Loucy (cell line): ENCODE results near the gene ADCY7.

Experiments used
- H2AFZ ChIP-seq: fragments of 200-600 bp; sonication (generic); 2 replicates; pipeline ENCODE4 v1.6.0; 2016; ENCODE audit warnings: antibody characterized with exemption, mild to moderate bottlenecking, low read length, moderate library complexity
- H3F3A ChIP-seq: fragments of 200-600 bp; 2 replicates; pipeline ENCODE4 v1.6.0; 2016; ENCODE audit warnings: antibody characterized with exemption, low read depth, mild to moderate bottlenecking
- H3K27me3 ChIP-seq: fragments of 200-600 bp; sonication (generic); 2 replicates; pipeline ENCODE4 v1.6.1; 2014; ENCODE audit warnings: low read length, mild to moderate bottlenecking; ENCODE audit not compliant: insufficient read depth, poor library complexity, severe bottlenecking
- H3K36me3 ChIP-seq: fragments of 200-600 bp; sonication (generic); 2 replicates; pipeline ENCODE4 v1.6.1; 2016; ENCODE audit warnings: low read length; ENCODE audit not compliant: insufficient read depth
- H3K4me1 ChIP-seq: fragments of 200-600 bp; sonication (generic); 2 replicates; pipeline ENCODE4 v1.5.1; 2014; ENCODE audit warnings: low read length, mild to moderate bottlenecking; ENCODE audit not compliant: insufficient read depth, poor library complexity, severe bottlenecking
- H3K4me2 ChIP-seq: fragments of 200-600 bp; sonication (generic); 2 replicates; pipeline ENCODE4 v1.6.0; 2014; ENCODE audit warnings: antibody characterized with exemption, low read length, low read depth, mild to moderate bottlenecking; ENCODE audit not compliant: poor library complexity, severe bottlenecking
- H3K4me3 ChIP-seq: fragments of 200-600 bp; sonication (generic); 2 replicates; pipeline ENCODE4 v1.5.1; 2014; ENCODE audit warnings: low read length, mild to moderate bottlenecking, mixed read lengths; ENCODE audit not compliant: poor library complexity, severe bottlenecking
- H3K79me2 ChIP-seq: fragments of 200-600 bp; sonication (generic); 2 replicates; pipeline ENCODE4 v1.6.1; 2014; ENCODE audit warnings: low read length; ENCODE audit not compliant: insufficient read depth
- H3K9ac ChIP-seq: fragments of 200-600 bp; sonication (generic); 2 replicates; pipeline ENCODE4 v1.6.0; 2014; ENCODE audit warnings: mild to moderate bottlenecking, low read depth, low read length, moderate library complexity; ENCODE audit not compliant: poor library complexity, severe bottlenecking
- H3K9me2 ChIP-seq: fragments of 200-600 bp; sonication (generic); replicated peaks from 2 replicates; pipeline ENCODE4 v1.6.1; 2016; ENCODE audit warnings: low read depth, low read length, mixed read lengths
- H3K9me3 ChIP-seq: fragments of 200-600 bp; sonication (generic); 2 replicates; pipeline ENCODE4 v1.6.1; 2014; ENCODE audit warnings: mild to moderate bottlenecking, antibody characterized with exemption, low read length, low read depth; ENCODE audit not compliant: insufficient read depth
- H4K20me1 ChIP-seq: fragments of 200-600 bp; sonication (generic); 2 replicates; pipeline ENCODE4 v1.6.0; 2014; ENCODE audit warnings: antibody characterized with exemption, low read length, mild to moderate bottlenecking; ENCODE audit not compliant: insufficient read depth, poor library complexity, severe bottlenecking
- CTCF ChIP-seq: fragments of 200-600 bp; sonication (generic); conservative IDR thresholded peaks from 2 replicates; pipeline ENCODE4 v1.5.1; 2014; ENCODE audit warnings: mild to moderate bottlenecking, antibody characterized with exemption, low read length
- EZH2phosphoT487 ChIP-seq: fragments of 200-600 bp; IDR thresholded peaks from 2 replicates; pipeline ENCODE4 v1.6.1; 2018; ENCODE audit warnings: antibody characterized with exemption, mild to moderate bottlenecking, moderate library complexity, borderline replicate concordance

ADCY7 gene

GRCh38 chr16:50244504-50245416, 21.6 kb upstream of the ADCY7 start:
- Histone ChIP-seq H3K9ac (peak overlapping the region; percentile 61), H3K79me2 (no peaks in the 10 kb centered on the region), H3K9me3 (no peaks in the 10 kb centered on the region), H3K36me3 (no peaks in the 10 kb centered on the region), H3K27me3 (no peaks in the 10 kb centered on the region), H3K4me1 (peaks cover 11% of the 10 kb centered on the region), H2AFZ (peak overlapping the region; percentile 95), H3K4me3 (peak overlapping the region; percentile 74), H3F3A (no peaks in the 10 kb centered on the region), H4K20me1 (no peaks in the 10 kb centered on the region), H3K9me2 (no peaks in the 10 kb centered on the region), H3K4me2 (peak overlapping the region; percentile 92)
- TF ChIP-seq CTCF (no peak), EZH2phosphoT487 (no peak)

- Histone ChIP-seq H3K79me2 (no peaks in the 10 kb centered on the region), H3K4me1 (peaks cover 11% of the 10 kb centered on the region), H3K4me3 (peak overlapping the region; percentile 74), H3K27me3 (no peaks in the 10 kb centered on the region), H3K9ac (peak overlapping the region; percentile 61), H3K9me3 (no peaks in the 10 kb centered on the region), H3K36me3 (no peaks in the 10 kb centered on the region), H3K4me2 (peak overlapping the region; percentile 92), H3K9me2 (no peaks in the 10 kb centered on the region), H4K20me1 (no peaks in the 10 kb centered on the region), H3F3A (no peaks in the 10 kb centered on the region), H2AFZ (peak overlapping the region; percentile 95)
- TF ChIP-seq CTCF (no peak), EZH2phosphoT487 (no peak)
Observed at GRCh38 chr16:50245417-50246298, 20.7 kb upstream of the ADCY7 start.

- Histone ChIP-seq H2AFZ (peak overlapping the region; percentile 30; the same call in 1 of the 2 replicates), H3F3A (no peaks in the 10 kb centered on the region), H3K36me3 (no peaks in the 10 kb centered on the region), H3K9me2 (no peaks in the 10 kb centered on the region), H3K79me2 (no peaks in the 10 kb centered on the region), H4K20me1 (no peaks in the 10 kb centered on the region), H3K4me1 (peaks cover 11% of the 10 kb centered on the region), H3K4me3 (peak overlapping the region; percentile 72), H3K9ac (peak overlapping the region; percentile 41), H3K4me2 (peak overlapping the region; percentile 51), H3K9me3 (no peaks in the 10 kb centered on the region), H3K27me3 (no peaks in the 10 kb centered on the region)
- TF ChIP-seq EZH2phosphoT487 (no peak), CTCF (no peak)
Observed at GRCh38 chr16:50246299-50247122, 19.8 kb upstream of the ADCY7 start.
